GM18868 (cell line): ENCODE measurements around the gene GOPC.
"Not testable (repeated sequence)": the region's sequence is repeated elsewhere in the genome, so short reads cannot be mapped to it uniquely, and the experiment has no call there.

Experiments used
- ATAC-seq: cut with Tn5 transposase; IDR thresholded peaks from one replicate; pipeline ENCODE4 v1.9.1; 2021; ENCODE audit warnings: mild to moderate bottlenecking, moderate library complexity; ENCODE audit not compliant: unreplicated experiment

Gene GOPC

DNA sequence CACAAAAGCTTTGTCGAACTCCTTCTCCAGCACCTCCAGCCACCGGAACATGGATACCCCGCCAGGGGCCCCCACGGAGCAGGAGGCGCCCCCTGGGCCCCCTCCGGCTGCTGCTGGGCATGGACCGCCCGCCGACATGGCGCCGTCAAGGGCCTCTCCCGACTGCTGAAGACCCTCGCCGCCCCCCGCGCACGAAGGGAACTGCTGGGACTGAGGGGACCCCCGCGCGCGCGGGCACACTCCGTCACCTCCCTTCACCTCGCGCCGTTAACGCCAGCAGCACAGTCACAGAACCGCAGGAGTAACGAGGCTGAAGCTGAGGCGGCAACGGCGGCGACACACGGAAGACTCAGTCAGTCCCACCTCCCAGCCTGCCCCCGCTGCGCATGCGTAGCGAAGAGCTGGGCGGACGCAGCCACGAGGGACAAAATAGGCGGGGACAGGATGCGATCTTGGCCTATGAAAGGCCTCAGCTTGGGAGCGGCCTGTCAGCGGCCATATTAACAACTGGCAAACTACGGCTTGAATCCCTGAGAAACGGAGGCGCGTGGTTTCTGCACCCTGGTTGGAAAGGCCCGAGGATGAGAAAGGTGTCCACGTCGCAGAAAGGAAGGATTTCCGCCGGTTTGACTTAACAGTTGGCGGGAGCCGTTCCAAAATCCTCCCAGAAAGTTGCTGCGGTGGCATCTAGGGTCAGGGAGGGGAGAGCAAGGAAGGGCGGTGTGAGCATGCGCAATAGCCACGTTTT lies at the start of gene GOPC:
TSS of gene GOPC (minus strand) at position 361 of the 748 bp plus-strand sequence. CDS start at position 138, 223 bp downstream.
- peak; percentile 89 for ATAC-seq

DNA sequence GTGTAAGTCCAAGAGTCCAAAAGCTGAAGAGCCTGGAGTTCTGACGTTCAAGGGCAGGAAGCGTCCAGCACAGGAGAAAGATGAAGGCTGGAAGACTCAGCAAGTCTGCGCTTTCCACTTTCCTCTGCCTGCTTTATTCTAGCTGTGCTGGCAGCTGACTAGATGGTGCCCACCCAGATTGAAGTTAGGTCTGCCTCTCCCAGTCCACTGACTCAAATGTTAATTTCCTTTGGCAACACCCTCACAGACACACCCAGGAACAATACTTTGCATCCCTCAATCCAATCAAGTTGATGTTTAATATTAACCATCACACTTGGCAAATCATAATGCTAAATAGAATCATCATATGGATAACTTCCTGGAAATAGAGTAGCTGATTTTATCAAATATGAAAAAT lies 49.7 kb upstream of the GOPC start:
- not testable (repeated sequence) for ATAC-seq

DNA sequence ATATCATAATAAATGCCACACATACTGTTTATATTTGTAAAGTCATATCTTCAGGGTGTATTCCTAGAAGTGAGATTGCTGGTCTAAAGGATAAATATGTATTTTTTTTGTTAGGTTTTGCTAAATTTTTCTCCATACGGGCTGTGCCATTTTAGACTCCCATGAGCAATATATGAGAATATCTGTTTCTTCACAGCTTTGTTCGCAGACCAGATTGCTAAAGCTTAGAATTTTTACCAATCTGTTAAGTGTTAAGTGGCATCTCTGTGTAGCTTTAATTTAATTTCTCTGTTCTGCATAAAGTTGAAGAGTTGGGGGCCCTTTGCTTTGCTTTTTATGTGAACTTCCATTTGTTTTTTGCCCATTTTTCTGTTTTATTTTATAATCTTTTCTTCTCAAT lies 40.7 kb upstream of the GOPC start:
- no peak for ATAC-seq

DNA sequence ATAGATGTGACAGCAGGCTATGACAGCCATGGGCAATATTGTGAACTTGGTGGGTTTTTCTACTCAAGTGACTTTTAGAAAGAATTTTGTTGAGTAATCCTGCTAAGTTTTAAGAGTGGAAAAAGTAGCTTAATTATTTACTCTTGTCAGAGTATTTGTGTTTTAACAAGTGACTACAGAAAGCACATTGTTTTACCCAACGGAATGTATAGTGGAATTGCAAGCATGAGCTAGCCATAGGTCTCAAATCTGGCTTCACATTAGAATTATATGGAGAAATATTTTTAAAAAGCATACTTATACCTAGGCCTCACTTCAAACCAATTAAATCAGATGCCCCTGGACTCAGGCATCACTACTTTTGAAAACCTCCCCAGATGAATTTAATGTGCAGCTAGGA lies 35.5 kb upstream of the GOPC start:
- no peak for ATAC-seq

DNA sequence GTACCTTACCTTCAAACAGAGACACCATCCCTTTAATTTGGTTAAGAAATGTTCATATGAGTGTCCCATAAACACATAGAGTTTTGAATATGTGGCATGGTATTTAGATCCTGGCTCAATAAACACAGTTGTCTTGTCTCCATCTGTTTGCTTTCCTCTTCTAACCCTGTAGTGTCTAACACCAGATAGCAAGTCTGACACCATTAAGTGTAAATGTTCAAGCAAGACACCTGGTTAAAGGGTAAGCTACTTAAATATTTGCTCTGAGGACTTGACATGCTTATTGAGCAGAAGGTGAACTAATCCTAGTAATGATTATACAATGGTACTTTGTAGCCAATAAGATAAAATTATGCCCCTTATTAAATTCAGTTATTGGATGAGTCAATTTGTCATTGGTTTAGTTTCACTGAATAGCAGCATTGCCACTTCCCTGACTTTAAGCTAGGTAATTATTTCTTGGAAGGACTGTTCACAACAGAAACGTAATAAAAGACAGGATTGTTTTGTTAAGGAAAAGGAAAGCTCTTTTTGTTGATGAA lies 26.9 kb upstream of the GOPC start:
- ATAC-seq: no peak

DNA sequence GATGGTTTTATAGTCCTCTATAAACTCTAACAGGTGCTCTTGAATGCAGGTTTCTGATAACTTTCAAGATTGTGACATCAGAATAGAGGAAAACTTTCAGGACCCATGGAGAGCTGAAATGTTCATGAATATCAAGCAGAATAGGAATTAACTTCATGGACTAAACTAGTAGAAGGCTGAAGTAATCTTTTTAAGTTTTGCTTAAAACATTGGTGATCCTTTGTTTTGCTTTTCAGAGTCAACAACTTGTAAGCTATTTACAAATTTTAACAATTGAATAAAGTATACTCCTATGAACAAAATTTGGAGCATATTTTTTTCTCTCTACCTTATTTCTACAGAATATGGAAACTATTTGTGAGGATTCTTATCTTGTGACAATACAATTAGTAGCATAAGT lies 25.2 kb upstream of the GOPC start:
- ATAC-seq: no peak

DNA sequence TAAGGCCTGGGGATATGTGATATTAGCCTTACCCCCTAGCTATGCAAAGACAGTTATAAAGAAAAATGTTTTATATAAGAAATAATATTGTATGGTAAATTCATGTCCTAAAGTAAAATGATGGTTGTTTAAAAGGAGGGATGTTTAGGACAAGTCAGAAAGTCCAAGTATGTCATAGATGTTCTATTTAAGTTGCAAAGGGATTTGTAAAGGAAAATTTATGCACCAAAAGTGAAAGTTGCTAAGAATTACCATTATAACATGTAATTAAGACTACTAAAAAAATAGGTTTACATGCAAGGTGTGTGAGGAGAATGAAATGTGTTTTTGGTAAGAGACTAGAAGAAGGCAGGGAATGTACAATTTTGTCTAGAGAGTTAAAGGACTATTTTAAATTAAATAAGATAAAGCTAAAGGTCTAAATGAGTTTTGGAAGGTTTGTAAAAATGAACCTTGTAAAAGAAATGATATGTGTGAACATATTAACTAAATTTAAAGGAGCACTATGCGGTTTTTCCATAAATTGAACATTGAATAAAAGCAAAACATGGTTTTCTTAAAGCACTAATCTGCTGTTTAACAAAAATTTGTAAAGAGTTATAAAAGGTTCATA lies 22.7 kb upstream of the GOPC start:
- no peak for ATAC-seq

DNA sequence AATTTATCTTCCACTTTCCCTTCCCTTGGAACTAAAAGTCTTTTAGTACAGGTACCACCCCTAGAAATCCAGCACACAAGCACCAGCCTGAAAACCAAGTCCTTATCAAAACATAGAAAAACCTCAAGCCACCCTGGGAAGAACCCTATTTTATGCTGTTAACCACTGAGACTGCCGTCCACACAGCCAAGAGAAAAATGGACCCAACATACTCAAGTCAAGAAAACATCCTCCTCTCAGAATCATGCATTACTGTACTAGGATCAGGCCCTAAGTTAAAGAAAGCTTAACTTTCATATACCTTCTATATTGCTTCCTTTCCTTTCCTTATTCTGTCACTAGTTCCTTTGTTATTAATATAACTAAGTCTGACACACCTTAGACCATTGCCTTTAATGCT lies 16.9 kb upstream of the GOPC start:
- ATAC-seq: peak; percentile 54

DNA sequence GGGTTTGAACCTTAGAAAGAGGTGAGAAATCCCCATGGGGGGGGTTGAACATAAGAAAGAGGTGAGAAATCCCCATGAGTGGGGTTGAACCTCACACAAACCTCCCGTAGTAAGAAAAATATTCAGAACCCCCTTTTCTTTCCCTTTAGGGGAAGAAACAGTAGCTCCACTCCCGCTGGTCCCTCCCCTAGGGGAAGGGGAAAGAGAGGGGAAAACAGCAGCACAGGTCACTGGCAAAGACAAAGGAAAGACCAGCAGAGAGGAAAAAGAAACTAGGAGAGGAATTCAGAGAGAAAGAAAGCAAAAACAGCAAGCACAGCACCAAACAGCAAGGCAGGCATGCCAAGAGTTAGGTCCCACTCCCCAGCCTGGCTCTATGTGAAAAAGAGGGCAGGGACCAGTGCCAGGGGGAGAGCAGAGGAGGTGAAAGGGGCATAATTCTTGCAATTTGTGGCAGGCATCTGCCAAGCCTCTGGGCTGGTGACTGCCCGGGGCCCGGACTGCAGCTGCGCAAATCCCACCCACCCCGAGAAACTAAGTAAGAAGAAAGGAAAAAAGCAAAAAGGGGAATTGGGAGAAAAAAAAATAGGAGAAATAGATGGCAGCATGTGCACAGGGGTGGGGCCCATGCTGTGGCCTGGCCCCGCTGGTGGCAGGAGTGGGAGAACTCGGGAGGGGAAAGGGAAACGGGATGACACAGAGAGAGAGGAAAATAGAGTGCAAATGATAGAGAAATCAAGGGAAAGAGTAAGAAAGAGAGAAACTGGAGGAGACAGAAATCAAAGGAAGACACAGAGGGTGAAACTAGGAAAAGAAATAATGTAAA lies 15.1 kb upstream of the GOPC start:
- peak; percentile 32 for ATAC-seq

DNA sequence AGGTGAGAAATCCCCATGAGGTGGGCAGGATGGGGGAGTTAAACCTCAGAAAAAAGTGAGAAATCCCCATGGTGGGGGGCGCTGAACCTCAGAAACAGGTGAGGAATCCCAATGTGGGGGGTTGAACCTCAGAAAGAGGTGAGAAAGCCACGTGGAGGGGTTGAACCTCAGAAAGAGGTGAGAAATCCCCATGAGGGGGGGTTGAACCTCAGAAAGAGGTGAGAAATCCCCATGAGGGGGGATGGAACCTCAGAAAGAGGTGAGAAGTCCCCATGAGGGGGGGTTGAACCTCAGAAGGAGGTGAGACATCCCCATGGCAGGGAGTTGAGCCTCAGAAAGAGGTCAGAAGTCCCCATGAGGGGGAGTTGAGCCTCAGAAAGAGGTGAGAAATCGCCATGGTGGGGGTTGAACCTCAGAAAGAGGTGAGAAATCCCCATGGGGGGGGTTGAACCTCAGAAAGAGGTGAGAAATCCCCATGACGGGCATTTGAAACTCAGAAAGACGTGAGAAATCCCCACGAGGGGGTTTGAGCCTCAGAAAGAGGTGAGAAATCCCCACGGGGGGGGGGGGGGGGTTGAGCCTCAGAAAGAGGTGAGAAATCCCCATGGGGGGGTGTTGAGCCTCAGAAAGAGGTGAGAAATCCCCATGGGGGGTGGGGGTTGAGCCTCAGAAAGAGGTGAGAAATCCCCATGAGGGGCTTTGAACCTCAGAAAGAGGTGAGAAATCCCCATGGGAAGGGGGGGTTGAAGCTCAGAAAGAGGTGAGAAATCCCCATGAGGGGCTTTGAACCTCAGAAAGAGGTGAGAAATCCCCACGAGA lies 14.3 kb upstream of the GOPC start:
- ATAC-seq: no peak

DNA sequence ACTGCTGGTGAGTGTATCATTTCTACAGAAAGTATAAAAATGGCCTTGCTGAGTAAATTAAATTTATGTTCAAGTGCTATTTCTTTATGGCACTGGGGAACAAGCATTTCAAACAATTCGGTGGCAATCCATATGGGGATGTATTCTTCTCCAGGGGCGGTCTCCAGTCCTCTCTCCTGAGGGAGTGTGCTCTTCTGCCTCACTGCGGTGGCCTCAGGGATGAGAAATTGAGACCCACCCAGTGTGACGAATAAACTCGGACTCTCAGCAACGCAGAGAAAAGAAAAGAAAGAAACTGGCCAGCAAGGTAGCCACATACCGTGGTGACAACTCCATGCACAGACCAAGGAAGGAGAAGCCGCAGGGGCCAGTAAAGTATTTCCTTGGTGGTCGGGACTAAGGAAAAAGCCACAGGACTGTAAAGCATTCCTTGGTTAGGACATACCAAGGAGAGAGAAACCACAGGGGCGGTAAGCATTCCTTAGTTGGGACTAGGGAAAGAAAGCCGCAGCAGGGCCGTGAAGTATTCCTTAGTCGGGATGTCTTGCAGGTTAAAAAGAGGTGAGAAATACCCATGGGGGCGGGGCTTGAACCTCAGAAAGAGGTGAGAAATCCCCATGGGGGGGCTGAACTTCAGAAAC lies 13.6 kb upstream of the GOPC start:
- ATAC-seq: no peak

DNA sequence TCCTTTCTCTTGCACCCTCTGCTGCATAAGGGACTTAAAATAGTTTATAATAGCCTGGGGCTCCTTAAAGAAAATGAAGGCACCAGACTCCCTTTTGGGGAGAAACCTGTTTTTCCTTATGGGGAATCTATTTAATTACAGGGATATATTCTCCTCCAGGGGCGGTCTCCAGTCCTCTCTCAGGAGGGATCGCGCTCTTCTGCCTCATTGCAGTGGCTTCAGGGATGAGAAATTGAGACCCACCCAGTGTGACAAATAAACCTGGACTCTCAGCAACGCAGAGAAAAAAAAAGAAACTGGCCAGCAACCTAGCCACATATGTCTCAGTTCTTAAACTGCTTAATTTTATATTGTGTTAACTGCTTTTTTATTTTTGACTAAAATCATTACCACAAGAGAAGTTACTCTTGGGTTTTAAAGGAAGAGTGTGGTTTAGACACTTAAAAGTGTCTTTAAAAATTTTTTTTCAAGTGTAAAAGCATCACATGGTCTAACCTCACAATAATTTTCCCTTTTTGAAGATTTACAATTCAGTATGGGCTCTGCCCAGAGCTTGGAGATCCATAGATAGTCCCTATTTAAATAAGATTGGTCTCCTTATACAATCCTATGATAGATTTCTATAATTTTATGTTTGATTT lies 11.7 kb upstream of the GOPC start:
- no peak for ATAC-seq

DNA sequence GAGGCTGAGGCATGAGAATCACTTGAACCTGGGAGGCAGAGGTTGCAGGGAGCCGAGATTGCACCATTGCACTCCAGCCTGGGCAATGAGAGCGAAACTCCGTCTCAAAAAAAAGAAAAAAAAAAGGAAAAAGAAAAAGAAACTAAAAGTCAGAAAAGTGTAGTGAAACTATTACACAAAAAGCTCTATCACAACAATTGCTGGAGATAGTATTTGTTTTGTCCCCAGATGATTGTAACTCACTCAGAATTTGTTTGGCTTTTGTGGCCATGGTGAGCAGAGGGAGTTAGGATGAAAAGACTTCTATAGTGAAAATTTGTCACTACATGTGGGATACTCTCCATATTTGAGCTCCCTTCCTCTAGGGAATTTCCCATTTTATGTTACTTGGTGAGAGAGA lies 5.2 kb upstream of the GOPC start:
- ATAC-seq: peak; percentile 31

DNA sequence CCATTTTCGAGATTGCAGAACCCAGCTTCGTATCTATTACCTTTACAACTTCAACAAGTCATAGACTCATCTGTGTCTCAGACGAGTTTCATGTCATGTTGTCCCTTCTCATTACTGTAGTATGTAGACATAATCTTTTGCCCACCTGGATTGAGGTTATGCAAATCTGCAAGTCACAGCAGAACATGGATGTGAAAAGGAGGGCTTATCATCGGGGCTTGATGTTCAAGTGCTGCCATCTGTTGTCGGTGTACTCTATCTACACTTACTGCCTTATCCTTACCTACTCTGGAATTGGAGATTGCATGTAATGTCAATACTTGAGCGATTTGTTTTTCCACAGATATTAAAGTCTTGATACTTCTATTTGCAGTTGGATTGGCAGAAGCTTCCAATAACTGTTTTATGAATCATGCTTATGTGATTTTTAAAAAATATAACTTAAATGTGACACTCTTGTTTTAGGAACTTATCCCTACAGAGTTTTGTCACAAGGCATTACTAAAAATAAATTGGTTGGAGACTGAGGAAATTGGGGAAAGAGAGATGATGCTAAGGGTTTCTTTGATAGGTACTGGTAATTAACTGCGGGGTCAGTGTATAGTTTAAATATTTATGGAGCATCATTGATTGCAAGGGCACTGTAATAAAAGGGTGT lies 3.0 kb upstream of the GOPC start:
- ATAC-seq: peak; percentile 42

DNA sequence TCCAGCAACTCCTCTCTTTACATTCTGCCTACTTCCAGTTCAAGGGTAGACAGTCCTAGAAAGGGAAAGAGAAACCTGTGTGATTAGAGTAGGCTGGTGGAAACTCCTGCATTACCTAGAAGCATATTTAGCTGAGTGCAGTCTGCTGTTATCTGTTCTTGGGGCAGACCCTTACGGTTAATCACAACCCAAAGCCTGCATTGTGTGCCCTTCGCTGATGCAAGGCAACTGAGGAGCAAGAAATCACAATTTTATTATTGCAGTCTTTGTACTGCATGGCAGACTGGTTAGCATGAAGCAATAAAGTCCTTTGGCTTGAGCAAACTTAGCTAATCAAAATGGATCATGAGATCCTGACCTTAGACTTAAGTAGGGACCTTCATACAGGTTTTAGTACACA lies 1.5 kb upstream of the GOPC start:
- no peak for ATAC-seq

DNA sequence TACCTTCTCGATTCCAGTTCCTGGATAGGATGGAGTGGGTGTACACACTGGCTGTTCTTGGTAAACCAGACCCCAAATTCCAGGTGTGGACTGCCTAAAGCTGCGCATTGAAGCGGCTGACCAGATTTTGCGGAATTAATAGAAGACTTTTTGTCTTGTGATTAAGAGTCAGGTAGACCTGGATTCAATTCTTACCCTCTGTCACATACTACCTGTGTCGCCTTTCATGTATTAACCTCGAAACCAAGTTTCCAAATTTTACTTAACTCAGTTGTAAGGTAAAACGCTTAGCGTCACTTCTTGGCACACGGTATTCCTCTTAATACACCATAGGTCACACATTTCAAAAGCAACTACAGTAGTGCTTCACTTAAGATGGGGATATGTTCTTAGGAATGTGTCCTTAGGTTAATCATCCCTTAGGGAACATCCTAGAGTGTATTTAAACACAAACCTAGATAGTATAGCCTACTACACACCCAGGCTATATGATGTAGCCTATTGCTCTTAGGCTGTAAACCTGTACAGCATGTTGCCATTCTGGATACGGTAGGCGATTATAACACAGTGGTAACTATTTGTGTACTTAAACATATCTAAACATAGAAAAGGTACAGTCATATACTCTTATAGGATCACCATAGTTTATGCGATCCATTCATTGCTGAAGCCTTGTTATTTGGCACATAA lies 733 bp upstream of the GOPC start:
- ATAC-seq: no peak

DNA sequence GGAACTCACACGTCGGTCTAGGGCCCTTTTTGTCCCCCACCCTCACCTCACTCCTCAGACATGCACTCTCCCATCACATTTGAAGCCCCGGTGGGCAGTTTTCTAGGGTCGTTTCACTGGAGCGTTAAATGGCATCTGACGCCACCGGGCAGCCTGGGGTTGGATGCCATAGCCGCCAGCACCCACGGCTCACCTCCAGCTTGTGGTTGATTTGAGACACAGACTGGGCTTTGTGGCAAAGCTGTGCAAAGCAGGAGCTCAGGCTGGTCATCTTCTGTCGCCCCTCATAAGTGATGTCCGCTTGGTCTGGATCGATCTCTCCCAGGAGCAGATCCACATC lies 530 bp downstream of the GOPC start:
- peak; percentile 18 for ATAC-seq

DNA sequence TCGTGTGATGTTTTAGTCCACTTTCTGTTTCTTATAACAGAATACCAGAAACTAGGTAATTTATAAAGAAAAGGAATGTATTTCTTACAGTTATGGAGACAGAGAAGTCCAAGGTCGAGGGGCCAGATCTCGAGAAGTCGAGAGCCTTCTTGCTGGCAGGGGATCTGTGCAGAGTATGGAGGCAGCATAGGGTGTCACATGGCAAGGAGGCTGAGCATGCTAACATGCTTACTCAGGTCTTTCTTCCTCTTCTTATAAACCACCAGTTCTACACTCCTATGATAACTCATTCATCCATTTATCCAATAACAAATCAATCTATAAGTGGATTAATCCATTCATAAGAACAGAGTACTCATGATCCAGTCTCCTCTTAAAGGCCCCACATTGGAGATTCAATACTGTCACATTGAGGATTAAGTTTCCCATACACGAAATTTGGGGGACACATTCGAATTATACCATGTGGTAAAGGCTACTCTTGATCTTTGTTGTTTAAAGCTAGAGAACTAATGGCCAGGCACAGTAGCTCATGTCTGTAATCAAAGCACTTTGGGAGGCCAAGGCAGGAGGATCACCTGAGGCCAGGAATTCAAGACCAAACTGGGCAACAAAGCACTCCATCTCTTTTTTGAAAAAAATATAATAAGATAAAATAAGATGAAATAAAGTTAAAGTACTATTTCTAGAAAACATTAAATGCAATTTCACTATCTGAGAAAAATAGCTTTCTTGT lies 2.1 kb downstream of the GOPC start:
- ATAC-seq: no peak
